Spinal cord (tissue), 10 donors: ENCODE data around the gene TFDP1. TPM values are rescaled to one million over a fixed set of nuclear protein-coding genes. Genes with fewer than 3 reads are reported as not detected.
A peak's percentile ranks its signal among the peaks of the same experiment; 100 is the strongest.

ENCODE experiments used
- DNase-seq, 6 donors: peaks; one replicate each; pipeline versions ENCODE4 v3.0.0 to v3.0.0-alpha.2; 2013 to 2015; ENCODE audit warnings: low spot score in 6 of 6, low read depth in 4 of 6
- H3K27ac ChIP-seq: one replicate; pipeline ENCODE4 v1.5.1; 2013; ENCODE audit warnings: low read depth, low read length, control low read depth
- H3K27me3 ChIP-seq: one replicate; pipeline ENCODE4 v1.6.1; 2013; ENCODE audit warnings: low read length; ENCODE audit not compliant: control insufficient read depth, insufficient read depth
- H3K36me3 ChIP-seq: one replicate; pipeline ENCODE4 v1.6.1; 2013; ENCODE audit warnings: low read length; ENCODE audit not compliant: control insufficient read depth, insufficient read depth
- H3K4me1 ChIP-seq: one replicate; pipeline ENCODE4 v1.6.1; 2013; ENCODE audit warnings: low read length; ENCODE audit not compliant: control insufficient read depth, insufficient read depth
- H3K4me3 ChIP-seq: one replicate; pipeline ENCODE4 v1.5.1; 2013; ENCODE audit warnings: low read depth, low read length, control low read depth
- H3K9me3 ChIP-seq: one replicate; pipeline ENCODE4 v1.6.1; 2013; ENCODE audit warnings: low read length; ENCODE audit not compliant: control insufficient read depth, insufficient read depth
- WGBS: methylation state at CpG from one replicate; pipeline ENCODE4 v1.1.5; 2013; ENCODE audit warnings: missing lambda C conversion rate; ENCODE audit not compliant: insufficient coverage; 5-methylcytosine and 5-hydroxymethylcytosine counted together
- polyA plus RNA-seq, 2 donors: library from polyadenylated mRNA; unstranded; fragments of 120-200 nt; gene quantifications; one replicate each; pipeline ENCODE4 v1.2.1, GENCODE V29; 2013; ENCODE audit not compliant: insufficient read length in 2 of 2
- total RNA-seq, 2 donors: library from RNA; depleted of rRNA in 1 of 2; stranded (reverse); fragments of 120-200 nt in 1 of 2; fragments of >200 nt in 1 of 2; gene quantifications; one replicate each; pipeline versions ENCODE4 v1.2.3 to v1.2.4, GENCODE V29; 2013 to 2014
- donor health status: healthy.

TFDP1 gene
- total and polyA plus RNA-seq, 4 donors = 43.9 to 87.7 (median 63.8) TPM

DNA sequence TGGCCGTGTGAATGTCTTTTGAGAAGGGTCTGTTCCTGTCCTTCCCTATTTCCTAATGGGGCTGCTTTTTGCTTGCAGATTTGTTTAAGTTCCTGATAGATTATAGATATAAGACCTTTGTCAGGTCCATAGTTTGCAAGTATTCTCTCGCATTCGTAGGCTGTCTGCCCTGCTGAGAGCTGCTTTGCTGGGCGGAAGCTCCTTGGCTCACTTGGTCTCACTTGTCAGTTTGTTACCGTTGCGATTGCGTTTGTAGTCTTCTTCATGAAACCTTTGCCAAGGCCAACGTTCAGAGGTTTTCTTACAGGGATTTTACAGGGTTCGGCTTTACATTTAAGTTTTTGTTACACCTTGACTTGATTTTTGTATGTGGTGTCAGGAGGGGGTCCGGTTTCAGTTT lies 44.0 kb upstream of the TFDP1 start:
- no peak for DNase-seq
- H3K4me1 ChIP-seq = peaks cover 2% of the 10 kb centered on the region
- H3K27me3 ChIP-seq = no peaks in the 10 kb centered on the region
- 91% methylated on average over 9 of the region's 10 CpGs for WGBS
- no peaks in the 10 kb centered on the region for H3K9me3 ChIP-seq
- no peak overlapping the region for H3K27ac ChIP-seq
- H3K4me3 ChIP-seq = no peak overlapping the region
- H3K36me3 ChIP-seq = peaks cover 59% of the 10 kb centered on the region

DNA sequence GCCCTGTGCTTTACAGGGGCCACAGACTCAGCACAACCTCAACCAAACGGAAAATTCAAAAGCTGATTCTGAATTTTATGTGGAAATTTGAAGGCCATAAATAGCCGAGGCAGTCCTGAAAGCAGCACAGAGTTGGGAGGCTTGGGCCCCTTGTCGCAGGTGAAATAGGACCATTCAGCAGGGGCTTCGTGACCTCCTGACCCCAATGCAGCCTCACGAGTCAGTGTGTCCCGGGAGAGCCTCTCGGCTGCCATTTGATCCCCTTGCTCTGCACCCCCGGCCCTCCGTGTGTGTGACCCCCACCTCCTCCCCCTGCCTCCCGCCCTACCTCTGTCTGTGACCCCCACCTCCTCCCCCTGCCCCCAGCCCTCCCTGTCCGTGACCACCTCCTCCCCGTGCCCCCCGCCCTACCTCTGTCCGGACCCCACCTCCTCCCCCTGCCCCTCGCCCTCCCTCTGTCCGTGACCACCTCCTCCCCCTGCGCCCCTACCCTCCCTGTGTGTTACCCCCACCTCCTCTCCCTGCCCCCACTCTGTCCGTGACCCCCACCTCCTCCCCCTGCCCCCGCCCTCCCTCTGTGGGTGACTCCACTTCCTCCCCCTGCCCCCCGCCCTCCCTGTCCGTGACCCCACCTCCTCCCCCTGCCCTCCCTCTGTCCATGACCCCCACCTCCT lies 41.7 kb upstream of the TFDP1 start:
- no peak overlapping the region for H3K27ac ChIP-seq
- H3K4me3 ChIP-seq = no peak overlapping the region
- H3K27me3 ChIP-seq = no peaks in the 10 kb centered on the region
- peaks cover 60% of the 10 kb centered on the region for H3K36me3 ChIP-seq
- WGBS = 41% methylated on average over 6 of the region's 21 CpGs
- DNase-seq = no peak
- no peaks in the 10 kb centered on the region for H3K9me3 ChIP-seq
- H3K4me1 ChIP-seq = peaks cover 26% of the 10 kb centered on the region

- no peak overlapping the region for H3K27ac ChIP-seq
- DNase-seq = no peak
- no peaks in the 10 kb centered on the region for H3K27me3 ChIP-seq
- peaks cover 57% of the 10 kb centered on the region for H3K36me3 ChIP-seq
- WGBS = 81% methylated on average over 31 of the region's 37 CpGs
- H3K4me3 ChIP-seq = no peak overlapping the region
- no peaks in the 10 kb centered on the region for H3K9me3 ChIP-seq
- peaks cover 39% of the 10 kb centered on the region for H3K4me1 ChIP-seq
Measured at GRCh38 chr13:113544071-113544891, 40.3 kb upstream of the TFDP1 start.

DNA sequence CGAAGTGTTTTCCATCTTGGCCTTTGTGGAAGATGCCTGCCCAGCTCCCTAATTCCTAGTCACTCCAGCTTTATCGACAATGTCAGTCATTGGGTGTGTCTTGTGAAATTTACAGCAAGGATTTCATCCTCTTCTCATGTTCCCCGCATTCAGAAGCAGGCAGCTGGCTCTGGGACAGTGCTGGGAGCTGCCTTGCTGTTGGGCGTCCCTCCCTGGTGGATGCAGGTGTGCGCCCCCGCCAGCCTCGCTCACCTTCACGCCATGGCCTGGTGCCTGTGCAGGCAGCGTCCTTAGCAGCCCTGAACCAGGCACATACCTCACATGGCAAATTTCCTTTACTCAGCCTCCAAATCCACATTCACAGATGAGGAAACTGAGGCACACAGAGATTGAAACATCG lies 39.7 kb upstream of the TFDP1 start:
- no peaks in the 10 kb centered on the region for H3K9me3 ChIP-seq
- no peaks in the 10 kb centered on the region for H3K27me3 ChIP-seq
- H3K4me3 ChIP-seq = no peak overlapping the region
- DNase-seq = no peak
- H3K4me1 ChIP-seq = peaks cover 42% of the 10 kb centered on the region
- no peak overlapping the region for H3K27ac ChIP-seq
- peaks cover 54% of the 10 kb centered on the region for H3K36me3 ChIP-seq
- WGBS = 94% methylated on average over 7 of the region's 10 CpGs

- 77% methylated on average over 4 of the region's 5 CpGs for WGBS
- peaks cover 42% of the 10 kb centered on the region for H3K4me1 ChIP-seq
- no peaks in the 10 kb centered on the region for H3K9me3 ChIP-seq
- DNase-seq = no peak
- no peak overlapping the region for H3K27ac ChIP-seq
- H3K27me3 ChIP-seq = no peaks in the 10 kb centered on the region
- H3K4me3 ChIP-seq = no peak overlapping the region
- peaks cover 52% of the 10 kb centered on the region for H3K36me3 ChIP-seq
Measured at GRCh38 chr13:113545455-113545930, 39.1 kb upstream of the TFDP1 start.

DNA sequence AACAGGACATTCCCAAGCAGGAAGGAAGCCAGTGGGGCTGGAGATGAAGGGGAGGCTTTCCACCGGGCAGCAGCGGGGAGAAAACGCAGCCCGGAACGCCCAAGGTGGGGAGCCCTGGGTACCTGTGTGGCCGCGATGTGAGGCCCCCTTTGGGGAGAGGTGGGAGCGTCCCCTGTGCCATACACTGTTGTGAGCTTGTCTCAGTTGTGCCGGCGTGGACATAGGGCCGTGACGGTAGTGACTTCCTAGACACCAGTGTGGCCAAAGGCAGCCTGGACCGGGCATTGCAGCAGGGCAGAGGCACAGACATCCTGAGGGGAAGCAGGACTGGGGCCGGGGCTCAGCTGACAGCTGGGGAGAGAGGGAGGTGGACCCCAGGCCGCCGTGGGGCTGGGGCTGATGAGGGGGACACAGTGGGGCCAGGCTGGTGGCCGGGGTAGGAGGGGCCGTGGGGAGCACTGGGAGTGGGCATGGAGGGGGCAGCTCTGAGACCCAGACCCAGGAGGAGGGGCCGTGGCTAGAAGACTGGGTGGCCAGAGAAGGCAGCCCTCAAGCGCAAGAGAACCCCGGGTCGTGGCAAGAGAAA lies 38.5 kb upstream of the TFDP1 start:
- H3K36me3 ChIP-seq = peaks cover 48% of the 10 kb centered on the region
- H3K27ac ChIP-seq = peak overlapping the region; percentile 64
- WGBS = 78% methylated on average over 22 of the region's 22 CpGs
- no peak for DNase-seq
- H3K27me3 ChIP-seq = no peaks in the 10 kb centered on the region
- no peaks in the 10 kb centered on the region for H3K9me3 ChIP-seq
- peaks cover 42% of the 10 kb centered on the region for H3K4me1 ChIP-seq
- H3K4me3 ChIP-seq = no peak overlapping the region

- peaks cover 42% of the 10 kb centered on the region for H3K4me1 ChIP-seq
- no peaks in the 10 kb centered on the region for H3K27me3 ChIP-seq
- H3K4me3 ChIP-seq = no peak overlapping the region
- H3K9me3 ChIP-seq = no peaks in the 10 kb centered on the region
- H3K36me3 ChIP-seq = peaks cover 54% of the 10 kb centered on the region
- WGBS = 59% methylated on average over 16 of the region's 19 CpGs
- H3K27ac ChIP-seq = peak overlapping the region; percentile 64
- DNase-seq = peak in 1 of 6 donors; percentile 41
Measured at GRCh38 chr13:113546571-113547237, 37.8 kb upstream of the TFDP1 start.

GRCh38 chr13:113547238-113547971 lies 37.1 kb upstream of the TFDP1 start:
- no peaks in the 10 kb centered on the region for H3K9me3 ChIP-seq
- H3K36me3 ChIP-seq = peaks cover 61% of the 10 kb centered on the region
- peak overlapping the region; percentile 64 for H3K27ac ChIP-seq
- peaks cover 42% of the 10 kb centered on the region for H3K4me1 ChIP-seq
- peak in 2 of 6 donors; percentile 44 to 52 for DNase-seq
- WGBS = 50% methylated on average over 25 of the region's 27 CpGs
- H3K27me3 ChIP-seq = no peaks in the 10 kb centered on the region
- no peak overlapping the region for H3K4me3 ChIP-seq

- no peaks in the 10 kb centered on the region for H3K9me3 ChIP-seq
- peaks cover 67% of the 10 kb centered on the region for H3K36me3 ChIP-seq
- 42% methylated on average over 30 of the region's 32 CpGs for WGBS
- peaks cover 42% of the 10 kb centered on the region for H3K4me1 ChIP-seq
- peak overlapping the region; percentile 17 for H3K4me3 ChIP-seq
- peak overlapping the region; percentile 65 for H3K27ac ChIP-seq
- peak in 4 of 6 donors; percentile 24 to 75 (median 52) for DNase-seq
- H3K27me3 ChIP-seq = no peaks in the 10 kb centered on the region
Measured at GRCh38 chr13:113548171-113548641, 36.3 kb upstream of the TFDP1 start.
